ENCODE data around the gene COLQ.

Gene COLQ

DNA sequence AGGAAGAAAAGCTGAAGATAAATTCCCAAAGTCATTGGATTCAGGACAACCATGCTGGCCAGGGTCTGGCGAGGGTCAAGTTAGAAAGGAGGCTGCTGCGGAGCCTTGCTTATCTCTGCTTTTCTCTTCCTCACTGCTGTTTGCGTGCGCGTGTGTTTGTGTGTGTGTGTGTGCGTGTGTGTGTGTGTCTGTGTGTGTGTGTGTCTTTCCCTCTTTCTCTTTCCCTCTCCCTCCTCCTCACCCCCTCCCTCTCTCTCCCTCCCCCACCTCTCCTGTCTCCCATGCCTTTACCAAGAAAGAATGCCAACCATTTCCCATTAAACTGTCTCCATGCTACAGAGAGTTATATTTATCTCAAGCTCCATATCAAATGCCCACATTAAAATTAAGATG is at the start of gene COLQ:
TSS of gene COLQ (minus strand) at position 134 of the 393 bp plus-strand sequence. CDS start at position 53, 81 bp downstream.
- Histone ChIP-seq H3K4me1 (ENCODE audit: control insufficient read depth, insufficient read depth, low read length) (peaks cover 3% of the 10 kb centered on the region), H3K27ac (ENCODE audit: low read length) (no peak within 1 kb of the TSS), H3K36me3 (ENCODE audit: control insufficient read depth, insufficient read depth, low read length) (no peaks in the 10 kb centered on the region), H3K9me3 (ENCODE audit: control insufficient read depth, insufficient read depth, low read length) (no peaks in the 10 kb centered on the region), H3K27me3 (ENCODE audit: control insufficient read depth, insufficient read depth, low read length) (no peaks in the 10 kb centered on the region; the same call in 1 of the 2 replicates), H3K4me3 (ENCODE audit: low read length) (no peak within 1 kb of the TSS)
- no peak for DNase-seq (ENCODE audit: low read depth, low spot score)
- no CpG with 5 or more reads among the region's 6 CpGs for WGBS (ENCODE audit: insufficient coverage, insufficient read length)

DNA sequence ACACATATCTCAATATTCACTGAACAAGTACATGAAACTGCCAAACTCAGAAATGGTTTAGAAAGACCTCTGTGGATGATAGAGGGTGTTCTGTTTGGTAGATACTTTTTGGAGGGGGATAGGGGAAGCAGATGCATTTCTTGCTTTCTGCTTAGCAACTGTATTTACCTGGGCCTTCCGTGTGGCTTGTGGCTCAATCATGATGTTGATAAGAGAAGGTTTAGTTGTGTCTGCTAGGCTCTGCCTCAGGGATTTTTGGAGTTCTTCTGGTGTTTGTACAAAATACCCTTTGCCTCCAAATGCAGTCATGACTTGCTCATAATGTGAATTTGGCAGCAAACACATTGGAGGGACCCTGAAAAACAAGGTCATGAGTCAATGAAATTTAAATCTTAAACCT is 41.7 kb upstream of the COLQ start:
- H3K36me3 ChIP-seq (ENCODE audit: control insufficient read depth, insufficient read depth, low read length): peaks cover 11% of the 10 kb centered on the region; the same call in 1 of the 2 replicates
- no peak for DNase-seq (ENCODE audit: low read depth, low spot score)
- H3K4me3 ChIP-seq (ENCODE audit: low read length): no peak overlapping the region
- no CpG with 5 or more reads among the region's 1 CpG for WGBS (ENCODE audit: insufficient coverage, insufficient read length)
- H3K27me3 ChIP-seq (ENCODE audit: control insufficient read depth, insufficient read depth, low read length): no peaks in the 10 kb centered on the region; the same call in 1 of the 2 replicates
- no peaks in the 10 kb centered on the region for H3K9me3 ChIP-seq (ENCODE audit: control insufficient read depth, insufficient read depth, low read length)
- no peaks in the 10 kb centered on the region for H3K4me1 ChIP-seq (ENCODE audit: control insufficient read depth, insufficient read depth, low read length)
- H3K27ac ChIP-seq (ENCODE audit: low read length): no peak overlapping the region

DNA sequence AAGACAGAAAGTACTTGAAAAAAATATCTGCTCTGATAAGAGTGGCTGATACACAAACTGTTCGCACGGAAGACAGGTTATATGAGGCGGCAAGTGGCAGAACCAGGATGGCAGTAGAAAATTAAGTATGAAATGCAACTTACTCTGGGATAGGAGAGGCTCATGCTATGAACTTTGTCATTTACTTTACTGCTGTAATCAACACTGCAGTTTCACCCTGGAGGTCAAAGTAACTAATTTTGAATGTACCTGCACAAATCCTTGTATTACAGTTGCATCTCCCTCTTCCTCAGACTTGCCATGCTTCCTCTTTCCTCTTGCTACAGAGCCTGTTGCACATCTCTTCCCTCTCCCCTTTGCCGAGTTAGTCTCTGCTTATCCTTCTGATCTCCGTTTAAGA is 41.1 kb upstream of the COLQ start:
- H3K4me3 ChIP-seq (ENCODE audit: low read length): no peak overlapping the region
- DNase-seq (ENCODE audit: low read depth, low spot score): no peak
- WGBS (ENCODE audit: insufficient coverage, insufficient read length): no CpG with 5 or more reads among the region's 5 CpGs
- H3K27ac ChIP-seq (ENCODE audit: low read length): no peak overlapping the region
- no peaks in the 10 kb centered on the region; the same call in 1 of the 2 replicates for H3K27me3 ChIP-seq (ENCODE audit: control insufficient read depth, insufficient read depth, low read length)
- peaks cover 8% of the 10 kb centered on the region; the same call in 1 of the 2 replicates for H3K36me3 ChIP-seq (ENCODE audit: control insufficient read depth, insufficient read depth, low read length)
- H3K4me1 ChIP-seq (ENCODE audit: control insufficient read depth, insufficient read depth, low read length): no peaks in the 10 kb centered on the region
- no peaks in the 10 kb centered on the region for H3K9me3 ChIP-seq (ENCODE audit: control insufficient read depth, insufficient read depth, low read length)

DNA sequence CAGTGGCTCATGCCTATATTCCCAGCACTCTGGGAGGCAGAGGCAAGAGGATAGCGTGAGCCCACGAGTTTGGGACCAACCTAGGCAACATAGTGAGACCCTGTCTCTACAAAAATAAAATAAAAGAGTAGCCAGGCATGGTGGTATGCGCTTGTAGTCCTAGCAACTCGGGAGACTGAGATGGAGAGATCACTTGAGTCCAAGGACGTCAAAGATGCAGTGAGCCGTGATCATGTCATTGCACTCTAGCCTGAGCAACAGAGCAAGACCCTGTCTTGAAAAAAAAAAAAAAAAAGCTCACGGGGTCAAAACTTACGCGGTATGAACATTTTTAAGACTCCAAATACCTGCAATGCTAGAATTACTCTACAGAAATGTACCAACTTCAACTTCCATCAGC is 37.1 kb upstream of the COLQ start:
- Histone ChIP-seq H3K27ac (ENCODE audit: low read length) (no peak overlapping the region), H3K4me1 (ENCODE audit: control insufficient read depth, insufficient read depth, low read length) (no peaks in the 10 kb centered on the region), H3K4me3 (ENCODE audit: low read length) (no peak overlapping the region), H3K36me3 (ENCODE audit: control insufficient read depth, insufficient read depth, low read length) (peaks cover 6% of the 10 kb centered on the region; the same call in 1 of the 2 replicates), H3K9me3 (ENCODE audit: control insufficient read depth, insufficient read depth, low read length) (no peaks in the 10 kb centered on the region), H3K27me3 (ENCODE audit: control insufficient read depth, insufficient read depth, low read length) (no peaks in the 10 kb centered on the region)
- DNase-seq (ENCODE audit: low read depth, low spot score): no peak
- no CpG with 5 or more reads among the region's 9 CpGs for WGBS (ENCODE audit: insufficient coverage, insufficient read length)

DNA sequence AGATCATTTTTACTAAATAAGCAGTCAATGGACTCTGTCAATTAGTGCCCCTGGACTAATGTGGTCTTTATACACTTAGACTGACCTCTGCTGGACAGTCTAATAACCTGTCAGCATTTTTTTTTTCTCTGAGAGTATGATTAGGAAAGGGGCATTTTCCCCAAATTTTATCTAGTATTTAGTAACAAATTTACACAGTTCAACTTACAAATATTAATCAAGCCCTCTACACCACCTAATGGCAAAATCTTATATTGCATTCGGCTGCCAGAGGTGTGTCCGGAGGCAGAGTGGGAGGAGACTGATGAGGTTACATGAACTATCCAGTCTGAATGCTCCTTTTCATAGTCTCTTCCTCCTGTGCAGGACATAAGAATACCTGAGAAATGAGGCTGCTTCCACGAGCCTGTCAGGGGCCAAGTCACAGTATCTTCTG is 36.0 kb upstream of the COLQ start:
- WGBS (ENCODE audit: insufficient coverage, insufficient read length): no CpG with 5 or more reads among the region's 3 CpGs
- no peak overlapping the region for H3K27ac ChIP-seq (ENCODE audit: low read length)
- no peak for DNase-seq (ENCODE audit: low read depth, low spot score)

DNA sequence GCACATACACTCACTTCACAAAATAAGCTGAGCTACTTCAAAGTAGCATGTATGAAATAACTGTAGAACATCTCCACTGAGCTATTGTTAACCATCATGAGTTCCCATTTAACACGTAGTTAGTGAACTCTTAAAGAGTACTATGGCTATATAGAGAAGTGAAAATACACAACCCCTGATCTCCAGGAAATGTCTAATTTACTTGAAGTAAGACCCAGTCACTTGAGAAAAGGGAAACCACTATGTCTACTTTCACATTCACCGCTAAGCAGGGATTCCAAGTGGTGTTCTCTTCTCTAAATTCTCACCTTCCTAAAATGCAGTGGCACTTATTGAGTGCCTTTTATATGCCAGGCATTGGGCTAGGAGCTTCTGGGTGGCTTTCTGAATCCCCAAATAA is 35.0 kb upstream of the COLQ start:
- Histone ChIP-seq H3K4me1 (ENCODE audit: control insufficient read depth, insufficient read depth, low read length) (no peaks in the 10 kb centered on the region), H3K36me3 (ENCODE audit: control insufficient read depth, insufficient read depth, low read length) (no peaks in the 10 kb centered on the region), H3K9me3 (ENCODE audit: control insufficient read depth, insufficient read depth, low read length) (no peaks in the 10 kb centered on the region), H3K27ac (ENCODE audit: low read length) (no peak overlapping the region), H3K27me3 (ENCODE audit: control insufficient read depth, insufficient read depth, low read length) (no peaks in the 10 kb centered on the region), H3K4me3 (ENCODE audit: low read length) (no peak overlapping the region)
- no peak for DNase-seq (ENCODE audit: low read depth, low spot score)
- no CpG with 5 or more reads among the region's 2 CpGs for WGBS (ENCODE audit: insufficient coverage, insufficient read length)

More for the DNA sequence above, 36.0 kb upstream of the COLQ start:
- Histone ChIP-seq H3K36me3 (ENCODE audit: control insufficient read depth, insufficient read depth, low read length) (peaks cover under 1% of the 10 kb centered on the region; the same call in 1 of the 2 replicates), H3K4me1 (ENCODE audit: control insufficient read depth, insufficient read depth, low read length) (no peaks in the 10 kb centered on the region), H3K9me3 (ENCODE audit: control insufficient read depth, insufficient read depth, low read length) (no peaks in the 10 kb centered on the region), H3K4me3 (ENCODE audit: low read length) (no peak overlapping the region), H3K27me3 (ENCODE audit: control insufficient read depth, insufficient read depth, low read length) (no peaks in the 10 kb centered on the region)

DNA sequence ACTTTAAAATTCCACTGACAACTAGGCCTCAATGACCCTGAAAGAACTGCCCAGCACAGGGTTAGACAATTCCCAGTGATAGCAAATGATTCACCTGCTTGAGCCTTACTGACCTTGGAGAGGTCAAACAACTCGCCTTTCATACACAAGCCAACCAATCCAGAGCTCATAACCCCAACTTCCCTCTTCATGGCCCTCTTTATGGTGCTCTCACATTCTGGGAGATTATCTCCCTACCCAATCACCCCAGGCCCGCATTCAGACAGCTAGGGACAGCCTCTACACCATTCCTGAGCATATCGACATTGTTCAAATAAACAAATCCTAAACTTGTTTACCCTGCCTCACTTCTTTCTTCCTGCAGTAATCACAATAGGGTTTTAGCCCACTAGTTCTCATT is 32.2 kb upstream of the COLQ start:
- no peak overlapping the region for H3K27ac ChIP-seq (ENCODE audit: low read length)
- H3K4me3 ChIP-seq (ENCODE audit: low read length): no peak overlapping the region
- no peaks in the 10 kb centered on the region for H3K36me3 ChIP-seq (ENCODE audit: control insufficient read depth, insufficient read depth, low read length)
- WGBS (ENCODE audit: insufficient coverage, insufficient read length): no CpG with 5 or more reads among the region's 3 CpGs
- no peaks in the 10 kb centered on the region for H3K27me3 ChIP-seq (ENCODE audit: control insufficient read depth, insufficient read depth, low read length)
- no peaks in the 10 kb centered on the region for H3K9me3 ChIP-seq (ENCODE audit: control insufficient read depth, insufficient read depth, low read length)
- DNase-seq (ENCODE audit: low read depth, low spot score): no peak
- H3K4me1 ChIP-seq (ENCODE audit: control insufficient read depth, insufficient read depth, low read length): no peaks in the 10 kb centered on the region

DNA sequence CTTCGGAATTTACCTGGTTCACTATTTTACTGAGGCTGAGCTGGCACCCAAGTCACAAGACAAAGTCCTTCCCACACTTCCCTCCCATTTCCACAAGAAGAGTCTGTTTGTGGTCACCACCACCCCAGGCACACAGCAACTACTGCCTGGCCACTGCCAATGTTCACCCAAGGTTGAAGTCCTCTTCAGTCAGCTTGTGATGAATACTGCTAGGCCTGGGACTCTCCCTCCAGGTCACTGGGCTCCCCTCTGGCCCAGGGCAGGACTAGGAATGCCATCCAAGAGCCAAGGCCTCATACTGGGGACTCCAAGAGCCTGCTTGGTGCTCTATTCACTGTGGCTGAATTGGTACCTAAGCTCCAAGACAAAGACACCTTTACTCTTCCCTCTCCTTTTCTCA is 30.4 kb upstream of the COLQ start:
- no peak overlapping the region for H3K27ac ChIP-seq (ENCODE audit: low read length)
- no peak for DNase-seq (ENCODE audit: low read depth, low spot score)
- no peaks in the 10 kb centered on the region for H3K9me3 ChIP-seq (ENCODE audit: control insufficient read depth, insufficient read depth, low read length)
- no CpG with 5 or more reads among the region's 1 CpG for WGBS (ENCODE audit: insufficient coverage, insufficient read length)
- H3K36me3 ChIP-seq (ENCODE audit: control insufficient read depth, insufficient read depth, low read length): no peaks in the 10 kb centered on the region
- no peaks in the 10 kb centered on the region for H3K4me1 ChIP-seq (ENCODE audit: control insufficient read depth, insufficient read depth, low read length)
- no peak overlapping the region for H3K4me3 ChIP-seq (ENCODE audit: low read length)
- no peaks in the 10 kb centered on the region for H3K27me3 ChIP-seq (ENCODE audit: control insufficient read depth, insufficient read depth, low read length)

DNA sequence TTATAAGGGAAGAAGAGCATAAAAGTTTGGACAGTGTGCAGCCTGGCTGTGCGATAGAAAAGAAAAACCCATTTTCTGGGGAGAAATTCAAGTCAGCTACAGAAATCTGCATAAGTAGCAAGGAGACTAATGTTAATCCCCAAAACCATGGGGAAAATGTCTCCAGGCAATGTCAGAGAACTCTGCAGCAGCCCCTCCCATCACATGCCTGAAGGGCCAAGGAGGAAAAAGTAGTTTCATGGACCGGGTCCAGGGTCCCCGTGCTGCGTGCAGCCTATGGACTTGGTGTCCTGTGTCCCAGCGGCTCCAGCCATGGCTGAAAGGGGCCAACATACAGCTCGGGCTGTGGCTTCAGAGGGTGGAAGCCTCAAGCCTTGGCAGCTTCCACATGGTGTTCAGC is 28.3 kb upstream of the COLQ start:
- no peaks in the 10 kb centered on the region for H3K9me3 ChIP-seq (ENCODE audit: control insufficient read depth, insufficient read depth, low read length)
- WGBS (ENCODE audit: insufficient coverage, insufficient read length): no CpG with 5 or more reads among the region's 6 CpGs
- H3K4me1 ChIP-seq (ENCODE audit: control insufficient read depth, insufficient read depth, low read length): no peaks in the 10 kb centered on the region
- H3K4me3 ChIP-seq (ENCODE audit: low read length): no peak overlapping the region
- H3K27ac ChIP-seq (ENCODE audit: low read length): no peak overlapping the region
- no peak for DNase-seq (ENCODE audit: low read depth, low spot score)
- no peaks in the 10 kb centered on the region for H3K36me3 ChIP-seq (ENCODE audit: control insufficient read depth, insufficient read depth, low read length)
- no peaks in the 10 kb centered on the region for H3K27me3 ChIP-seq (ENCODE audit: control insufficient read depth, insufficient read depth, low read length)

DNA sequence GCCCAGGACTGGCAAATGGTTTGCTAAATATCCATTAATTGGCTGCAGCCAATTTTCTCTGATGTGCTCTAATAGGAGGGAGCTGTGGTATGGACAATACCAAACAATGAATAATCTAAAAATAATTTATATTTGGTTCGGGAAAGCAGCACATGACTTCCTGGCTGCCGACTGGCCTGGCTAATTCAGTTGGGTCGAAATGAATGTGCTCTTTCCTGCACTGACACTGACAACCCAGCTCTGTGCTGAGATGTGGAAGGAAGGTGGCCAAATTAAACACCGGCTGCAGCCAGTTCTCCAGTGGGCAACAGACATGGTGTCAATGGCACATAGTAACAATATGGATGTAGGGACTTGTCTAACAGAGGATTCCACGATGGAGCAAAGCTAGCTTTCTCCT is 21.1 kb upstream of the COLQ start:
- no CpG with 5 or more reads among the region's 5 CpGs for WGBS (ENCODE audit: insufficient coverage, insufficient read length)
- Histone ChIP-seq H3K27ac (ENCODE audit: low read length) (no peak overlapping the region), H3K36me3 (ENCODE audit: control insufficient read depth, insufficient read depth, low read length) (no peaks in the 10 kb centered on the region), H3K9me3 (ENCODE audit: control insufficient read depth, insufficient read depth, low read length) (no peaks in the 10 kb centered on the region), H3K27me3 (ENCODE audit: control insufficient read depth, insufficient read depth, low read length) (no peaks in the 10 kb centered on the region), H3K4me1 (ENCODE audit: control insufficient read depth, insufficient read depth, low read length) (no peaks in the 10 kb centered on the region), H3K4me3 (ENCODE audit: low read length) (no peak overlapping the region)
- DNase-seq (ENCODE audit: low read depth, low spot score): no peak

DNA sequence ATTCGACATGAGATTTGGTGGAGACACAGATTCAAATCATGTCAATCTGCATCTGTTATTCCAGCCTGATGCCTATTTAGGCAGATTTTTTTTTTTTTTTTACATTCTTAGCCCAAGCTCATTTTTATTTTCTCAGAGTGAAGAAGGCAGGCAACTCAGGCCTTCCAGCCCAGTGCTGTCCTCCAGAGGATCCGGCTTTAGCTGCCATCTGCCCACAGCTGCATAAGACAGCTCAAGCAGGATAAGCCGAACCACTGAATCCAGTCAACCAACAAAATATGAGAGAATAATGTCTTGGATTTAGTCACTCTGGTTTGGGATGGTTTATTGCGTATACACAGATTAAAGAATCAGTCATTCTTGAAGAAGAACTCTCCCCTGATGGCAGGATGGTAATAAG is 19.9 kb upstream of the COLQ start:
- WGBS (ENCODE audit: insufficient coverage, insufficient read length): no CpG with 5 or more reads among the region's 4 CpGs
- no peak for DNase-seq (ENCODE audit: low read depth, low spot score)
- Histone ChIP-seq H3K9me3 (ENCODE audit: control insufficient read depth, insufficient read depth, low read length) (no peaks in the 10 kb centered on the region), H3K4me1 (ENCODE audit: control insufficient read depth, insufficient read depth, low read length) (no peaks in the 10 kb centered on the region), H3K36me3 (ENCODE audit: control insufficient read depth, insufficient read depth, low read length) (no peaks in the 10 kb centered on the region), H3K4me3 (ENCODE audit: low read length) (no peak overlapping the region), H3K27ac (ENCODE audit: low read length) (no peak overlapping the region), H3K27me3 (ENCODE audit: control insufficient read depth, insufficient read depth, low read length) (no peaks in the 10 kb centered on the region)
